ENCODE results near the gene ABCC3.

The ABCC3 gene, protein sequence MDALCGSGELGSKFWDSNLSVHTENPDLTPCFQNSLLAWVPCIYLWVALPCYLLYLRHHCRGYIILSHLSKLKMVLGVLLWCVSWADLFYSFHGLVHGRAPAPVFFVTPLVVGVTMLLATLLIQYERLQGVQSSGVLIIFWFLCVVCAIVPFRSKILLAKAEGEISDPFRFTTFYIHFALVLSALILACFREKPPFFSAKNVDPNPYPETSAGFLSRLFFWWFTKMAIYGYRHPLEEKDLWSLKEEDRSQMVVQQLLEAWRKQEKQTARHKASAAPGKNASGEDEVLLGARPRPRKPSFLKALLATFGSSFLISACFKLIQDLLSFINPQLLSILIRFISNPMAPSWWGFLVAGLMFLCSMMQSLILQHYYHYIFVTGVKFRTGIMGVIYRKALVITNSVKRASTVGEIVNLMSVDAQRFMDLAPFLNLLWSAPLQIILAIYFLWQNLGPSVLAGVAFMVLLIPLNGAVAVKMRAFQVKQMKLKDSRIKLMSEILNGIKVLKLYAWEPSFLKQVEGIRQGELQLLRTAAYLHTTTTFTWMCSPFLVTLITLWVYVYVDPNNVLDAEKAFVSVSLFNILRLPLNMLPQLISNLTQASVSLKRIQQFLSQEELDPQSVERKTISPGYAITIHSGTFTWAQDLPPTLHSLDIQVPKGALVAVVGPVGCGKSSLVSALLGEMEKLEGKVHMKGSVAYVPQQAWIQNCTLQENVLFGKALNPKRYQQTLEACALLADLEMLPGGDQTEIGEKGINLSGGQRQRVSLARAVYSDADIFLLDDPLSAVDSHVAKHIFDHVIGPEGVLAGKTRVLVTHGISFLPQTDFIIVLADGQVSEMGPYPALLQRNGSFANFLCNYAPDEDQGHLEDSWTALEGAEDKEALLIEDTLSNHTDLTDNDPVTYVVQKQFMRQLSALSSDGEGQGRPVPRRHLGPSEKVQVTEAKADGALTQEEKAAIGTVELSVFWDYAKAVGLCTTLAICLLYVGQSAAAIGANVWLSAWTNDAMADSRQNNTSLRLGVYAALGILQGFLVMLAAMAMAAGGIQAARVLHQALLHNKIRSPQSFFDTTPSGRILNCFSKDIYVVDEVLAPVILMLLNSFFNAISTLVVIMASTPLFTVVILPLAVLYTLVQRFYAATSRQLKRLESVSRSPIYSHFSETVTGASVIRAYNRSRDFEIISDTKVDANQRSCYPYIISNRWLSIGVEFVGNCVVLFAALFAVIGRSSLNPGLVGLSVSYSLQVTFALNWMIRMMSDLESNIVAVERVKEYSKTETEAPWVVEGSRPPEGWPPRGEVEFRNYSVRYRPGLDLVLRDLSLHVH (N-terminal part only)

DNA sequence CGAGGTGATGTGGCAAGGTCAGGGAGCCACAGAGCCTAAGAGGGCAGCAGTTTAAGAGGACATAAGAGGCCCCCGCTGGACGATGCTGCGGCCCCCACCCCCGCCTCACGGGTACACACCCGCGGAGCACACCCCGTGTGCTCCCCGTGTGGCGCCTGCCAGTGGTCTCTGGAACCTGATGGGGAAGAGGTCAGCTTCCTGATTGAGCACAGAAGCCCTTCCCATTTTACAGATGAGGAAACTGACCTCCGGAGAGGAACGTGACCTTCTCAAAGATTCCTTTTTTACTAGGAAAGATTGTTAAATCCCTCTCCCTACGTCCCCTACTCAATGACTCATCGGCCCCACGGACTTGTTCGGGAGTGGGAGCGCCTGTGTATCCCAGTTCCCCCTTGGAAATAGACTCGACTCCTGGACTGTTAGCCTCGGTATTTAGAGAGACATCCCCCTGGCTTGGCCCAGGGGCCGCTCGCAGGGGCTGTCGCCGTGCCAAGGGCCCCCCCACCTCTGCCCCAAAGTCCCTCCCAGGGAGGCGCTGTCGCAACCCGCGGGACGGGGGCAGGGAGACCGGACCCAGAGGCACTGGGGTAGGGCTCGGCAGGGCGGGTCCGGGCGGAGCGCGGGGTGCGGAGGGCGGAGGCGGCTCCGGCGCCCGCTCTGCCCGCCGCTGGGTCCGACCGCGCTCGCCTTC is at the start of gene ABCC3:
Gene ABCC3, plus strand, starts transcription at position 658 of the 691 bp plus-strand sequence. CDS start 56 bp downstream, outside the sequence.
- peak; percentile 67 for DNase-seq (ENCODE audit: low spot score)

DNA sequence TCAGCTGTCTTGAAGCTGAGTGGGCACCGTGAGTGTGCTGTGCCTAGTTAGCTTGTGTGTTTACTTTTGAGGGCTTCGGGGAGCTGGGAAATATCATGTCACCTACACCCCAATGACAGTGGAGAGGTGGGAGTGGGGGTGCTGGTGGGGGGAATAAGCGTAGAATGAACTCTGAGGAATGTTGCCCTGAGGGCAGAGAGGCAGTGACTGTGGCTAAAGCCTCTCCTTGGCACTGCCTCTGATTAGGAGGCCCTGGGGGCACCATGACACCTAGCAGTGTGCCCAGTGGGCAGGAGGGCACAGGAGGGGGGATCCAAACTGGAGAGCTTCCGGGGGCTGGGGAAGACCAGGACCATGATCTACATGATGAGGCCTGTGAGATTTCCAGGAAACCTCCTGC is 49.3 kb upstream of the ABCC3 start:
- no peak for DNase-seq (ENCODE audit: low spot score)

DNA sequence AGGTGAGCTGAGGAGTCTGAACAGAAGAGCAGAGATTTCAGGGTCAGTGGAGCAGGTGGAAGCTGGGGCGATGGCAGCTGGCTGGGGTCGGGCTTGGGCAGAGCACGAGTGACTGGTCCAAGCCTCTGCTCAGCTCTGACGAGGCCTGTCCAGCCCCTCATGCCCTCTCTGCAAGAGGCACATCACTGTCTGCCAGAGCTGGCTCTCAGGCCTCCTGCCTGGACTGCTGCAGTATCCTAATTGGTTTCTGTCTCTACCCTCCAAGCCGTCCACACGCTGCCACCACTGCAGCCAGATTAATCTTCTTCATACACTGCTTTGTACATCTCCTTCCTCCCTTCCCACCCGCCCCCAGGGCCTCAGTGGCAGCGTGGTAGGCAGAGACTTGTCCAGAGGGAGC is 48.8 kb upstream of the ABCC3 start:
- DNase-seq (ENCODE audit: low spot score): no peak

DNA sequence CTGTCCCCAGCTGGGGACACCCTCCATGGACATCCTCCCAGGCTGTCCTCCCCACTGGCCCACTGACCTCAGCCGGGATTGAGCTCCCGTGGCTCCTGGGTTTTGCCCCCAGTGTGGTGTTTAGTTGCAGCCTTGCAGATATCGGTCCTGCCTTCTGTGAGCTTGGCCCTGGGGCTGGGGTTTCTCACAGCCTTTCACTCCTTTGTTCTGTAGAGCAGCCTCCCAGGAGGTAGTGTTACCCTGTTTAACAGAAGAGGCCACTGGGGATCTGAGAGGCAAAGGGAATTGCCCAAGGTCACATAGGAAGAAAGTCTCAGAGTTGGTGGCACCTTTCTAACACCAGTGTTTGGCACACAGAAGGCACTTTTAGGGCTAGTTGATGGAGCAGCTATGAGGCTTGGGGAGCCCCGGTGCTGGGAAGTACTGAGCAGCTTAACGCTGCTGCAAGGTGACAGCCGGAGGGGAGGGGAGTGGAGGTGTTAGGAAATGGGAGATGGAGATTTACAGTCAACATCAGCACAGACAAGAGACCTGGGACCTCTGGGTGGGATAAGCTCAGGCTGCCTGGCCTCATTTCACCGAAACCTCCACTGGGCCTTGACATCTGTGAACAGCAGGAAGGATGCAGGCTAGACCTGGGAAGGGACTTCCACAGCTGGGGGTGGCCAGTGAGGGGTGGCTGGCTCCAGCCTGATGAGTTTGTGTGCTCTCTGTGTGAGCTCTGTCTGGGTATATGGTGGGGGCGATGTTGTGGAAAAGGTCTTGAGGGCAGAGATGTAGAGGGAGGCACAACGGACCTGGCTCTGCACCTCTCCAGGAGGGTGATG is 48.0 kb upstream of the ABCC3 start:
- no peak for DNase-seq (ENCODE audit: low spot score)

DNA sequence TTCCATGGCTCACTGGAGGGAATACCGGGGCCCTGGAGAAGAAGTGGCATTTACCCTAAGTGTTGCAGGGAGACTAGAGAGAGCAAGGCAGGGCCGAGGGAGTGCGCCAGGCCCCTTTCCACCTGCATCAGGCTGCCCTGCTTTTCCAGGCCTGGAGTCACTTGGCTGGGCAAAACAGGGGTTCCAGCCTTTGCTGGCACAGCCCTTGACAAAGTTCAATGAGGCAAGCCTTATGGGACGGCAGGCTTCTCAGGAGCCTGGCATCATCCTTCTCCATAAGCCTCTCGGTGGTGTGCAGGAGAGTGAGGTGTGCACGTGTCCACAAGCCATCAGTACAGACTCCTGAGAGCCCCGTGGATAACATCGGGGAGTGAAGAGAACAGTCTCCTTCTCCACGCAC is 47.1 kb upstream of the ABCC3 start:
- no peak for DNase-seq (ENCODE audit: low spot score)

DNA sequence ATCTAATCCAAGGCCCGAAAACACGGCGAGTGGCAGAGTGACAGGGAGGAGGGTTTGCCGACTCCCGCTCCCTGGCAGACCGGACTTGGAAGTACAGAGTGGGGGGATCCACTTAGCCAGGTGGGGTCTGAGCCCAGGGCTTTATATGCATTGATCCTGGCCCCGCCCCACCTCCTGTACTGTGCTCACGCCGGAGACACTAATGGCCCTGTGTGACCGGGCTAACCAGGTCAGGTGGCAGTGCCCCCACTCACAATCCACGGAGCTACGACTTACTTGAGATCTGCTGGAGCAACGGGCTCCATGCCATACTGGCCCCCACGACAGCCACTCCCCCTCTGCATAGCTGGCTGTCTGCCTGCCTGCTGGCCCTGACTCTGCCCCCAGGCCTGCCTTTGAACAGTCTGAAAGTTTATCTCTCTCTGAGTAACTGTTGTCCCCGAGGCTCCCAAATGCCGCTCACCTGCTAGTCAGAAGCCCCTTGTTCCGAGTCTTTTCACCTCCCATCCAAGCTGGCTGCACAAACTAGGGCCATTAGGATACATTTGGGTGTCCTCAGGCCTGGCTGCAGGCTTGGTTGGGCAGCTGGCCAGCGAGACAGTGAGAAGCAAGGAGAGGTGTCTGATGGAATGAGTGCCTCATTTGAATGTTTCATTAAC is 46.2 kb upstream of the ABCC3 start:
- DNase-seq (ENCODE audit: low spot score): no peak

DNA sequence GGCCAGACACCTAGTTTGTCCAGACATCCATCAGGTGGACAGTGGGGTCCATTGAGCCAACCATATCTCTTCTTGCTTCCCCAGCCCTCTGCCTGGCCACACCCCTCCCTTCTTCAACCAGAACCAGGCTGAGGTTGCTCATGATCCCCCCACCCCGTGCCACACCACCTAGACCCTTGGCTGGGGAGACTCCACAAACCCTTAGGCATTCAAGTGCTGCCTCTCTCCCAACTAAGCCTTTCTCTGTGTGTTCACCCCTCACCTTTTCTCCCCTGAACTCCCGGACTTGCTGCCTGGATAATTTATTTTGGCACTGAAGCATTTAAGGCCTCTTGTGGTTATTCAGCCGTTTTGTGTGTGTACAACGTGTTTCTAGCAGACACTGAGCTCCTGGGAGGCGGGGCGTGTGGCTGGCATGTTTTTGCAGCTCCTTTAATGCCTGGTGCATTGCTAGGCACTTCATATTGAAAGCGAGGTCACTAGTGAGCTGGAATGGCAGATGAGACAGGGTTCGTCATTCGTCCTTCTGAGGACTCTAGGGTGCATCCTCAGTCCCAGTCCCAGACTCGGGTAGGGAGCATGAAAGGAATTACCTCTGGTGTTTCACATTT is 45.5 kb upstream of the ABCC3 start:
- no peak for DNase-seq (ENCODE audit: low spot score)

DNA sequence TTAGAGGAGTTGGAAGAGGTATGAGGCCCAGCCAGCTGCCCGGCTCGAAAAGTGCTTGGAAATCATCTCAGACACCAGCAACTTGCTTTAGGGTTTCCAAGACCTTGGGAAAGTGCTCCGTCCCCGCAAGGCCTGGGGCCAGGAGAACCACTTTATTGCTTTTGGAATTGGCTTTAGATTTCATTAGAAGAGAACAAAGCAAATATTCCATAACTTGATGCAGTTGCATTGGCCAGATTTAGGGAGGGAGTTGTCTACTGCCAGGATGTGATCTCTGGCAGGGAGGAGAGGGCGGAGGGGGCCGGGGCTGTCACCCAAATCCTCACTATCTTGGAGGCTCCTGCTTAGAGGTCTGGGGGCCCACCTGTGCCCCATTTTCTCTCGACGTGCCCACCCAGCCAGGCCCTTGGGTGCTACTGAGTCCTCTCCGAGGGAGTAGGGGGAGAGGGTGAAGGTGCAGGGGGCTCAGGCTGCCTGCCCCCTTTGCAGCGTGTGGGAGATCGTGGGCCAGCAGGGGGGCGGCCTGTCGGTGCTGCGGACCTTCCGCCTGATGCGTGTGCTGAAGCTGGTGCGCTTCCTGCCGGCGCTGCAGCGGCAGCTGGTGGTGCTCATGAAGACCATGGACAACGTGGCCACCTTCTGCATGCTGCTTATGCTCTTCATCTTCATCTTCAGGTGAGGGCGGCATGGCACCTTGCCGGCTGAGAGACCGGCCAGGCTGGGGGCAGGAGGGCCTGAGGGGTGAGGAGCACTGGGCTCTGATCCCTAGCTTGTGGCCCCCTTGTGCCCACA is 43.5 kb upstream of the ABCC3 start:
- no peak for DNase-seq (ENCODE audit: low spot score)

DNA sequence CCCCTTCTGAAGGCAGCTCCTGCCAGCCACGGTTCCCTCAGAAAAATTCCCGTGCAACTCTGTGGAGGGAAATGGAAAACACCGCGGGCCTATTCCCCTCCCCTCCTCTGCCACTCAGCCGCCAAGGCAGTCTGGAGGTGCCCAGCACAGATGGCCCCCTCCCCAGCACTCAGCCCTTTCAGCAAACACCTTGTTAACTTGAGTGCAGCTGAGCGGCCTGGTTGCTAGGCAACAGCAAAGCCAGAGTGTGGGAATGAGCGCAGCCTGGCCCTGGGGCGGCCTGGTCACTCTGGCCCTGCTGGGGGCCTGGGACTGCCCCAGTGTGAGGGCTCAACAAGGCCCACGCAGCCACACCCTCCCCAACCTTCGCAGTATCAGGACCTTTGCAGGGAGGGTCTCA is 41.4 kb upstream of the ABCC3 start:
- no peak for DNase-seq (ENCODE audit: low spot score)

DNA sequence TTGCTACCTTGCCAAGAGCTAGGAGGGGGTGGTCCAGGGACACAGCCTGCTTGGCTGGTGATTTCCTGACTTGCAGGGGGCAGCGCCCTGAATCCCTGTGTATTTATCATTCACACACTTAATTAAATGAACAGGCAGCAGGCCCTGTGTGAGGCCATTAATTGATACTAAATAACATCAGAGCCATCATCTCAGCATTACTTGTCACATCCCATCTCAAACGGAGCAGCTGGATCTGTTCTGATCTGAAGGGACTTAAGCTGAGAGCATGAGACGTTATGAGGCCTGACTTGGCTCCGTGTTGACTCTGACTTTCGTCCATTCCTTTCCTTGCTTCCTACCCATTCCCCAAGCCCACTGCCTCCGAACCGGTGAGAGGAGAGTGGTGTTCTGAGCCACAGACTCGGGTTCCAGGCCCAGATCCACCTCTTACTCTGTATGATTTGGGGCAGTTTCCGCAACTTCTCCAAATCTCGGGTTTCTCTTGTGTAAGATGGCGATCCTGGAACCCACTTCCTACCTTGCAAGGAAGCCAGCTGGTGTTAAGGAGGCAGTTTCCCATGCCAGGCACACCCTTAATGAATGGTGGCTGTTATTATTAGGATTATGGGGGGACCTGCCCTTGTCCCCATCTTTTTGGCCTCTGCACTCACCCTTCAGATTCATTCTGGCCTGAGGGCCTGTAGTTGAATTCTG is 40.4 kb upstream of the ABCC3 start:
- DNase-seq (ENCODE audit: low spot score): no peak

DNA sequence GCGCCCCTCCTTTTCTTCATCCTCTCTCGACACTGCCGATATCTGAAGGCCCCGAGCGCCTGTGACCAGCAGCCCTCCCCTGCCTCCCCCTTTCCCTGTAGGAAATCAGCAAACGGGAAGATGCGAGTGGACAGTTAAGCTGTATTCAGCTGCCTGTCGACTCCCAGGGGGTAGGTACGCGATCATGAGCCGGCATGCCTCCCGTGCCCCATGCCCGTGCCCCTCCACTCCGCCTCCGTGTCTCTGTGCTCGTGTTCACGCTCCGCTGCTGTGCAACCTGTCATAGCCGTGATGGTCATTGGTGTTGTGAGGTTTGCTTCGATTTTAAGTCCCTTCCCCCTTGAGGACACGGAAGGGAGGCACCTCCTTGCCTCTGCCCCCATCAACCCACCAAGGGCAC is 39.8 kb upstream of the ABCC3 start:
- no peak for DNase-seq (ENCODE audit: low spot score)

DNA sequence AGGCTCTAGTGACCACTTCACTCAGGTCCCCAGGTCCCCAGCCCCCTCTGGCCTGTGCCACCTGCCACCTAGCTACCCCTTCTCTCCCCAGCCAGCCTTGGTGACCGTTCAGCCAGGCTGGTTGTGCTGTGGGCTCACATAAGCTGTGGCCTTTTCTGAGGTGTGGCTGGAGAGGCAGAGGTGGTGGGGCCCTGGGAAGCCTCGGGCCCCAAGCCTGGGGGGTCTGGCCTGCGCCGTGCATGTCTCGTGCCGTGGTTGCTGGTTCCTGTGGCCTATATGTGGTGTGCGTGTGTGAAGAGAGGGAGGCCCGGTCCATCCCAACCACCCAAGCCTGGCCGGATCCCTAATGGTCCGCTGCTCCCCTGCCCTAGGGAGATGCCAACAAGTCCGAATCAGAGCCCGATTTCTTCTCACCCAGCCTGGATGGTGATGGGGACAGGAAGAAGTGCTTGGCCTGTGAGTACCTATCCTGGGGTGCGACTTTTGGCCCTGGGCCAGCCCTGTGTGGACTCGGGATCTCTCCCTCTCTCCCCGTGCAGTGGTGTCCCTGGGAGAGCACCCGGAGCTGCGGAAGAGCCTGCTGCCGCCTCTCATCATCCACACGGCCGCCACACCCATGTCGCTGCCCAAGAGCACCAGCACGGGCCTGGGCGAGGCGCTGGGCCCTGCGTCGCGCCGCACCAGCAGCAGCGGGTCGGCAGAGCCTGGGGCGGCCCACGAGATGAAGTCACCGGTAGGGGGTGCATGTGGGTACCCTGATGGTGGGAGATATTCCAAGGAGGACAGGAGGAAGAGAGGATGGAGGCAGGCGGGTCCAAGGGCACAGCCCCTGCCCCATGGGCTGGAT is 38.3 kb upstream of the ABCC3 start:
- DNase-seq (ENCODE audit: low spot score): peak; percentile 5

DNA sequence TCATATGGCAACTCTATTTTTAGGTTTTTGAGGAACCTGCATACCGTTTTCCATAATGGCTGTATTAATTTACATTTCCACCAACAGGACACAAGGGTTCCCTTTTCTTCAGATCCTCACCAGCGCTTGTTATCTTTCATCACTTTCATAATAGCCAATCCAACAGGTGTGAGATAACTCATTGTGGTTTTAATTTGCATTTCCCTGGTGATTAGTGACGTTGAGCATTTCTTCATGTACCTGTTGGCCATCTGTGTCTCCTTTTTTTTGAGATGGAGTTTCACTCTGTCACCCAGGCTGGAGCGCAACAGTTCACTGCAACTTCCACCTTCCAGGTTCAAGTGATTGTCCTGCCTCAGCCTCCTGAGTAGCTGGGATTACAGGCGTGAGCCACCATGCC is 36.2 kb upstream of the ABCC3 start:
- DNase-seq (ENCODE audit: low spot score): no peak

DNA sequence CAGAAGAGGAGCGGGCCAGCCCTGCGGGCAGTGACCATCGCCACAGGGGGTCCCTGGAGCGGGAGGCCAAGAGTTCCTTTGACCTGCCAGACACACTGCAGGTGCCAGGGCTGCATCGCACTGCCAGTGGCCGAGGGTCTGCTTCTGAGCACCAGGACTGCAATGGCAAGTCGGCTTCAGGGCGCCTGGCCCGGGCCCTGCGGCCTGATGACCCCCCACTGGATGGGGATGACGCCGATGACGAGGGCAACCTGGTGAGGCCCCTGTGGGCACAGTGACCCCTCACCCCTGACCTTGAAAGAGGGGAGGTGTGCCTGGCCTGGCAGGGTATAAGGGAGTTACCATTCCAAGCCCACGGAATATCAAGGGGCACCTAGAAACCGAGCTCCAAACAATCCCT is 35.1 kb upstream of the ABCC3 start:
- no peak for DNase-seq (ENCODE audit: low spot score)

DNA sequence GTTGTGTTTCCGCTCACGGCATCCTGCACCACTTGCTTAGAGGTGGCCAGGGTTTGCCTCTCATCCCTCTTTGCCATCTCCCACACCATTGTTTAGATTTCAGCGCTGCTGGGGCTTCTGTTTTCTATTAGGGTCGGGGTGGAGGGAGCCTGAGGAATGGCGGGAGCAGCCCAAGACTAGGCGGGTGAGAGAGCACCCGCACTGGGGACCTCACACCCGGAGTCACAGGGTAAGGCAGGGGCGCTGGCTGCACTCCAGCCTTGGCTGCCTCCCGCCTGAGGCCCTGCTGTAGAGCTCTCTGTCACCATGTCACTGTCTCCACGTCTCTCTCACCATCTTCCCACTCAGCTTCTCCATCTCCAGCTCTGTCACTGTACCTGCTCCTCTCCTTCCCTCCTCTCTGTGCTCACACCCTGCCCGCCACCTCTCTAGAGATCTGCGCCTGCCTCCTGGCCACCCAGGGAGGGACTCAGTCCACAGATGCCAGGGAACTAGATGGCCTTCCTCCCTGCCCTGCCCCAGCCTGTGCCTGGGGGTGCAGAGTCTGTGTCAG is 32.8 kb upstream of the ABCC3 start:
- DNase-seq (ENCODE audit: low spot score): no peak

DNA sequence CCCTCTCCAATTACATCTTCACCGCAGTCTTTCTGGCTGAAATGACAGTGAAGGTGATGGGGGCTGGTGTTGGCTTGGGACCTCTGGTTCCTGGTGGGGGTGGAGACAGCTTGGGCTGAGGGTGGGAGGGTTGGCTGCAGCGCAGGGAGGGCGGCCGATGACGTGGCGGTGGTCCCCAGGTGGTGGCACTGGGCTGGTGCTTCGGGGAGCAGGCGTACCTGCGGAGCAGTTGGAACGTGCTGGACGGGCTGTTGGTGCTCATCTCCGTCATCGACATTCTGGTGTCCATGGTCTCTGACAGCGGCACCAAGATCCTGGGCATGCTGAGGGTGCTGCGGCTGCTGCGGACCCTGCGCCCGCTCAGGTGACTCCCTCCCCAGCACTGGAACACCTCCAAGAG is 31.8 kb upstream of the ABCC3 start:
- DNase-seq (ENCODE audit: low spot score): no peak

DNA sequence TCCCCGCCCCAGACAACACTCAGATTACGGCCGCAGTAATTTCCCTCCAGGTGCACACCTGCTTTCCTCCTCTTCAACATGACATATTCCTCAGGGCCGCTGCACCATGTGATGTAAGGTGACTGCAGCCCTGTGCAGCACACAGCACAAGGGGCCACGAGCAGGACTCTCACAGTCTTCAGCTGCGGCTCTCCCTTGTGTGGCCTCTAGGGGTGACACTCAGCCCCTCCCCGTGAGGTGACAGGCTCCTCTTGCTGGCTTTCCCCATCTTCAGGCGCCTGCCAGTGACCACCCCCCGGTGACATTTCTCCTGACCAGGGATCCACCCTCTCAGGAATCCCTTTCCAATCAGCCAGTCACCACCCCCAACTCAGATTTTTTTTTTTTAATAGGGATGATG is 31.3 kb upstream of the ABCC3 start:
- DNase-seq (ENCODE audit: low spot score): no peak
